Thyroid gland (tissue), 4 donors: ENCODE results near the gene PIGS.

Source experiments
- POLR2A ChIP-seq, 2 donors: fragments of 450-650 bp; IDR thresholded peaks; one replicate each; pipeline ENCODE4 v1.6.1; 2017; ENCODE audit warnings: antibody characterized with exemption in 2 of 2, mild to moderate bottlenecking in 2 of 2, moderate library complexity in 1 of 2
- TF ChIP-seq, protein P1 (sequence below), 6 experiments: fragments of 200-600 bp in 3 of 6; fragments of 450-650 bp in 3 of 6; sonication (generic) in 3 of 6; IDR thresholded peaks; one replicate each; pipeline ENCODE4 v1.5.1; 2016 to 2019; ENCODE audit warnings: antibody characterized with exemption in 6 of 6, mild to moderate bottlenecking in 2 of 6, inconsistent platforms in 1 of 6, moderate library complexity in 1 of 6

- TF ChIP-seq, protein P1, sequence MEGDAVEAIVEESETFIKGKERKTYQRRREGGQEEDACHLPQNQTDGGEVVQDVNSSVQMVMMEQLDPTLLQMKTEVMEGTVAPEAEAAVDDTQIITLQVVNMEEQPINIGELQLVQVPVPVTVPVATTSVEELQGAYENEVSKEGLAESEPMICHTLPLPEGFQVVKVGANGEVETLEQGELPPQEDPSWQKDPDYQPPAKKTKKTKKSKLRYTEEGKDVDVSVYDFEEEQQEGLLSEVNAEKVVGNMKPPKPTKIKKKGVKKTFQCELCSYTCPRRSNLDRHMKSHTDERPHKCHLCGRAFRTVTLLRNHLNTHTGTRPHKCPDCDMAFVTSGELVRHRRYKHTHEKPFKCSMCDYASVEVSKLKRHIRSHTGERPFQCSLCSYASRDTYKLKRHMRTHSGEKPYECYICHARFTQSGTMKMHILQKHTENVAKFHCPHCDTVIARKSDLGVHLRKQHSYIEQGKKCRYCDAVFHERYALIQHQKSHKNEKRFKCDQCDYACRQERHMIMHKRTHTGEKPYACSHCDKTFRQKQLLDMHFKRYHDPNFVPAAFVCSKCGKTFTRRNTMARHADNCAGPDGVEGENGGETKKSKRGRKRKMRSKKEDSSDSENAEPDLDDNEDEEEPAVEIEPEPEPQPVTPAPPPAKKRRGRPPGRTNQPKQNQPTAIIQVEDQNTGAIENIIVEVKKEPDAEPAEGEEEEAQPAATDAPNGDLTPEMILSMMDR (IDR thresholded peaks at IDR 0.05): no peak
- TF ChIP-seq POLR2A (IDR thresholded peaks at IDR 0.05): no peak
Measured at GRCh38 chr17:28511858-28512461, 59.4 kb downstream of the PIGS start.
